Stimulated activated CD8-positive, alpha-beta memory T cell treated with anti-CD3 and anti-CD28 coated beads, Interleukin-7, amount 100 ng/mL, for 1 hour (primary cell): ENCODE results near the gene LRAT.
"Not testable (repeated sequence)": the region's sequence is repeated elsewhere in the genome, so short reads cannot be mapped to it uniquely, and the experiment has no call there.

Source experiments
- DNase-seq, 2 donors: peaks; one replicate each; pipeline ENCODE4 v3.0.0-alpha.2; 2020; ENCODE audit warnings: low read depth in 2 of 2

The LRAT gene

GRCh38 chr4:154743683-154744340 lies at the start of gene LRAT:
LRAT (plus strand) TSS chr4:154744000; CDS start chr4:154744327, 327 bp downstream.
- DNase-seq, result no peak

DNA sequence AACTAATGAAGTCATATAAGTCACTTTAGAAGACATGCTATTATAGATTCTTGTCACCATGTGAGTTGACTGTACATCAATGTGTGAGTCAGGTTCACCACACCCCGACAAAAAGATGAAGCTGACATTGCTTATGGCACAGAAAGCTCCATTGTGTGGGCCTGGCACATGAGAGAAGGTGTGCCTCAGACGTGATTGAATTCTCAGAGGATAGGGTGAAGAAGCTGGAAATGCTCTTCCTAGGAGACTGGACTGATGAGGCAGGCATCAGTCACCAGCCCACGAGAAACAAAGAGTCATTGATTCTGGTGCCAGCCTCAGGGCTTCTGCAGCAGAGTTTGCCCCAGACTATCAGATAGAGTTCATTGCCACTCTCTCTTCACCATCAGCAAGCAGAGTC lies 35.9 kb upstream of the LRAT start:
- no peak for DNase-seq

- DNase-seq, result no peak
These were observed 34.2 kb upstream of the LRAT start for GRCh38 chr4:154709550-154709949.

GRCh38 chr4:154711522-154711921 lies 32.3 kb upstream of the LRAT start:
- DNase-seq, result no peak

DNA sequence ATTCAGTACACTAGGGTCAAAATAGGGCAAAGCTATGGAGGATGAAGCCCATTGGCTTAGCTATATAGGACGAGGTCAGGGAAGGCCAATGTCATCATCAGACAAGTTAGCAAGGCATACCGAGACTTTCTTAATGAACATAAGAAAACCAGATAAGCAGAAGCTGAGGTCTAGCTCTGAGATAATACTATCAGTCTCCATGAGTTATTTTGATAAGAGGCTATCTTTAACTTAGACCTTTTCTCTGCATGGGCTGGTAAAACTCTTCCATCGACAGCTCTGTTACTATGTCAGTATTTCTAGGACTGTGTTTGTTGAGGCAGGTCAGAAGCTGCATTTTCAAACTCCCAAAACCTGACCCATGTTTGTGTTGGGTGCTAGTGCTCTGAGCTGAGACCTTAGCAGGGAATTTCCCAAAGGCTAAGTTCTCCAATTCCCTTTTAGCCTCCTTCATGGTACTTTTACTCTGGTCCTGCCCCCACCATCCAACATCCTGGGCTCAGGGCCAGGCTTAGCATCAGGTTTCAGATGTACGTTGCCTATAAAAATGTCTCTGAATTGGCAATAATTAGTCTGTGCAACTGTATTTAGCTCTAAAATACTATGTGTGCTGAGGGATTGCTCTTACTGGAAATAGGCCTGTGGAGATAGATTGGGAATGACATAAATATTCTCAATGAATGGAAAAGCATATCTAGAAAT lies 29.3 kb upstream of the LRAT start:
- DNase-seq, result no peak

DNA sequence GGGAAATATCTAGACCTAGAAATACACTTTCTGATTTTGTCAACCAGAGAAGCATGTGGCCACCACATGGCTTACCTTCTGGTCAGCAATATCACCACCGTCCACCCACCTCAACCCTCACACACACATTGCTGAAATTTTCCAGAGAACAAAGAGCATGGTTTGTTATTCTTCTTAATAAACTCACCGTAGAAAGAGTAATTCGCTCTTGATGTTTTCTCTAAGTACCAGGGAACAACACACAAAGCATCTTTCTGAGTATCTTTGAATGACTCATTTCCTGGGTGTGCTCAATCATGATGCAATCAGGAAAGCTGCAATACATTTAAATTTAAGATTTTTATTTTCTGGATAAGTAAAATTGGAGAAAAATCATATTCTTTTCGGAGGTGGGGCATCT lies 24.7 kb upstream of the LRAT start:
- no peak for DNase-seq

DNA sequence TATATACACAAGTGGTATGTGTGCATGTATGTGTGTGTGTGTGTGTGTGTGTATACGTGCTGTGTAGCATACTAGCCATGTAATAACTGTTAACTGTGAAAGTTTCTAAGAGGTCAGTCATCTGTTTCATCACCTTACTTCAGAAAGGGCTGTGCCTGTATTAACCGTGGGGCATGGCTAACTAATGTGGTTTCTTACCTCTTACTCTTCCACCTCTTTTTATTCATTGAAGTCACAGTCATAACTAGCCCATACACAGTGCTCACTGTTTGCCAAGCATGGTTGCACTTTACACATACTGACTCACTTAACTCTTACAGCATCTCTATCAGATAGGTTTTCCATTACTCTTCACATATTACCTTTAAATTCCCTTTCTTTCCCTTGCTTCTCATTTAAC lies 23.7 kb upstream of the LRAT start:
- DNase-seq, result no peak

GRCh38 chr4:154720618-154721267 lies 23.1 kb upstream of the LRAT start:
- DNase-seq, result no peak

GRCh38 chr4:154722262-154722661 lies 21.5 kb upstream of the LRAT start:
- DNase-seq, result no peak

GRCh38 chr4:154723601-154724000 lies 20.2 kb upstream of the LRAT start:
- DNase-seq, result not testable (repeated sequence)

DNA sequence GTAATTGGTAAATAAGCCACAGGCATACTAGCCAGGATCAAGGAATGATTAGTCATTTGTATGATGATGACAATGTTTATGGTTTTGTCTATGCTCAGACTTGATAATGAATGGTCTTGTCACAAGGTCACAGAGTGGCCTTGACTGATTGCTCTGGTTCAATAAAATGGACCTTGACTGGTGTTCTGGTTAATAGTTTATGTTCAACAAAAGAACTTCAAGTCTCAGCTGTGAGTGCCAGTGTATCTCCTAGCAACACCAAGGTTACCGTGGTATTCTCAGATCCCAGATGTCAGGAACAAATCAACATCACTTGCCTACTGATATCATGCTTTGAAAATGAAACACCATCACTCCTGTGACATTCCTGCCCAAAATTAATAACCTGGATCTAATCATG lies 16.3 kb upstream of the LRAT start:
- no peak for DNase-seq

DNA sequence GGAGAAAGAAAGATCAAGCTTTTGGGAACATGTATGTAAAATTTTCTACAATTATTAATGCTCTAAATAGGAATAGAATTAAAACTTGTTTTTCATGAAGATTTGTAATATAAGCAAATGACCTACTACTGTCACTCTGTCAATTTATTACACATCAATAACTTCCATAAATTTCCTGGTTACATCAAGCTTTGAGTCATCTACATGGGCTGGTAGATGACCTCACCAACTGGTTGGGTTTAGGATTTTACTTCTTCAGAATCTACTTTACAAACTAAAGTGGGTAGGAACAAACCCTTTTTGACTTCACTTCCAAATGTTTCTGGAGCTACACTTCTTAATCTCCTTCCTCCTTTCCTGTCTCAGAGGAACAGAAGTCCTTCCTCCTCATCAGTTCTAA lies 12.0 kb upstream of the LRAT start:
- DNase-seq, result no peak

DNA sequence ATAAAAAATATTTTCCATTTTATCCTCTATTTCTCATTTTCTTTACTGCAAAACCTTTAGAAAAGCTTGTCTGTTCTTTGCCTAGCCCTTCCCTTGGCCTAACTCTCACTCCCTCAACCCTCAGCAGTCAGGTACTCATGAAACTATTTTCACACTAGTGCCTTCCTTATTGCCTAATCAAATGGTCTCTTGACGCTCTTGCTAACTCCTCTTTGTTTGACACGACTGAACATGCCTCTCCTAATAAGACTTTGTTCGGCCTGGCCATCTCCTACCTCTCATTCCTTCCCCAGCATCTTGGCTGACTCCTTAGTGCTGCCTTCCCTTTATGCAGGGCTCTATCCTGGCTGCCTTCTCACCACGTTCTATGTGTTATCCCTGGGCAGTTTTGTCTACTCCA lies 11.1 kb upstream of the LRAT start:
- DNase-seq, result no peak

GRCh38 chr4:154736770-154737169 lies 7.0 kb upstream of the LRAT start:
- DNase-seq, result no peak

DNA sequence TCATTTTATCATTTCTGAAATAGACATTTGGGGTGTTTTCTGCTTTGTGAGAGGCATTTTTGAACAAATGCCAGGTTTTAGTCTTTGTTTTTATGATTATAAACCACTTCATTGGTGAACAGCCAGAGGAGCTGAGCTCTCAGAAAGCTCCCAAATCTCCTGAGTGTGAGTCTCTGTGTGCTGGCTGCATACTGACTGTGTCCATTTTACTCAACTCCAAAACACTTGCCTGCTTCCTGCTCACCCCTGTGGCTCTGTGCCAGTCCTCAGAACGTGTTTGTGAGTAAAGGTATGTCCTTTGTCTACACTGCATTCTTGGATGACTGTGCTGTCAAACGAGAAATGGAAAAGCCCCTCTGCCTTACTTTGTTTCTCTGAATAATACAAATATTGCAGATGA lies 5.4 kb upstream of the LRAT start:
- DNase-seq, result no peak

- DNase-seq, result no peak
These were observed 4.7 kb upstream of the LRAT start for GRCh38 chr4:154739111-154739510.

DNA sequence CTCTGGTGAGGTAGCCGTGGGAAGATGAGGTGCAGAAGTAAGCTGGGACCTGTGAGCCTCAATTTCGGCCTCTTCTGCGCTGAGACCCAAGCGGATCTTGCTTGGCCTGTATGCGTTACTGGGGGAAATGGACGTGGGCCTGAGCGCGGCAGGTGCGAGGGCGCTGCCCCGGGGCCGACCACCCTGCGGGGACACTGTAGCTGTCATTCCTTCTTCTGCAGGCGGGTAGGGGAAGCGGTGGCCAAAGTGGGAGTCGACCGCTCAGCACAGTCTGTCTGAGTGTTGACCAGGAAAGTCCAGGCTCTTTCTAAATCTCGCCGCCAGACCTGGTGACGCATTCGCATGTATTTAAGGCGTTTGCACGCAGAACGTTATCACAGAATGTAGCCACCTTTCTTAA lies 3.3 kb upstream of the LRAT start:
- DNase-seq, result no peak

DNA sequence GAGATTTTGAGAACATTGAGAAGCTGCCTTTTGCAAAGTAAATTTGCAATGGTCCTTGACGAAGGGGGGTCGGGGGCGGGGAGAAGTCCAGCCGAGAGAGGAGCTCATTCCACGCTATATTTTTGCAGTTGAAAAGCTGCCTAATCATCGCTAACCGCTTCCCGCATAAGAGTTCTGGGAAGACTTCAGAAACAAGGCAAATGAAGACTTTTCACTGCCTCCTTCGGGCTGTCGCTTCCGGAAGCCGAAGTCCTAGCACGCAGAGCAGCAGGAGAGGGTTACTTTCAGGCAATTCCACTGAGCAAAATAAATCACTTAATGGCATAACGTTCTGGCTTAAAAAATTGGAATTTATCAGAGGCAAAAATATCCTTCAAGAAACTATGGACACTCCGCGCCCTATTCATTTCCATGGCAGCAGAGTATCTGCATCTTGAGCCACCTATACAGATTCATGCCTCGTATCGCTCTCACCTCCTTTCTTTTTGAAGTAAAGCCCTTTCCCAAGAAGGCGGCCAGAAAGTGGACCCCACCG lies 2.6 kb upstream of the LRAT start:
- no peak for DNase-seq

DNA sequence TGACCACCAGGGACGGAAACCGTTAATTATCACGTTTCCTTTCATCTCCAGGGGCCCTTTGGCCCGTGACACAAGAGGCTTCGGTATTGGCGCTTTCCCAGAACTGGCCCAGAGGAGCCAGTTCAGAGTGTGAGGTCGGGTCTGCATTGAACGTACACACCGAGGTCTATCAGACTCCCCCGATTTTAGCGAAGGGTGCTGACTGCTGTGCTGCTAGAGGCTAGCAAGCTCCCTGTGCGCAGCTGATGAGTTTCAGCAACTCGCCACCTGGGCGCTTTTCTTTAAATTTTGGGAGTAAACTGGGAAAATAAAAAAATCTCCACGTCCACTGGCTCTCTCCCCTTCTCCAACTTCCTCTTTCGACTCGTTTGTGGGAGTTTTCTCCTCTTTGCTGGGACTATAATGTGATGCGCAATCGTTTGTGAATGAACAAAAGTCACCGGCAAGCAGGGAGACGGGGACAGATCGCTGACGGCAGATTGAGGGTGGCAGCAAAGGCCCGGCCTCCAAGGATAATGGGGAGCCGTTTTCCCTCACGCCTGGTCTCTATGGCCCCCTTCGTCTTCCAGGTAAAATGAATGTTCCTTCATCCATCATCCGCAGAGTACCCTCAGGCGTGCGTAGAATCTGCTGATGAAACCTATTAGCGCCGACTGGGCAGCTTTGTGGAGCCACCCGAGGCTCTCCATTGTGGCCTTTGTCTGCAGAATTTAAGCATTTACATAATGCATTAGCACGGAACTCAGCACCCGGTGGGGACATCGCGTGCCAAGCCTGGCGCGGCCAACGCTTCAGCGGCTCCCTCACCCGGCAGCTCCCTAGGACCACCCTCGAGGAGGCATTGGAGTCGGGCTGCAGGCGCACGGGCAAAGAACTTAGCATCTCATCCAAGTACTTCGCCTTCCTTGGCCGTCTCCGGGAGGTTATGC lies 1.6 kb upstream of the LRAT start:
- no peak for DNase-seq

DNA sequence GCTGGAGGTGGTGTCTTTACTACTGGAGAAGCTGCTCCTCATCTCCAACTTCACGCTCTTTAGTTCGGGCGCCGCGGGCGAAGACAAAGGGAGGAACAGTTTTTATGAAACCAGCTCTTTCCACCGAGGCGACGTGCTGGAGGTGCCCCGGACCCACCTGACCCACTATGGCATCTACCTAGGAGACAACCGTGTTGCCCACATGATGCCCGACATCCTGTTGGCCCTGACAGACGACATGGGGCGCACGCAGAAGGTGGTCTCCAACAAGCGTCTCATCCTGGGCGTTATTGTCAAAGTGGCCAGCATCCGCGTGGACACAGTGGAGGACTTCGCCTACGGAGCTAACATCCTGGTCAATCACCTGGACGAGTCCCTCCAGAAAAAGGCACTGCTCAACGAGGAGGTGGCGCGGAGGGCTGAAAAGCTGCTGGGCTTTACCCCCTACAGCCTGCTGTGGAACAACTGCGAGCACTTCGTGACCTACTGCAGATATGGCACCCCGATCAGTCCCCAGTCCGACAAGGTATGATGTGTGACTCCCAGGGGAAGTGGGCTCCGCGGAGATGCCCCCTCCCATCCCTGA lies 634 bp downstream of the LRAT start:
- no peak for DNase-seq

GRCh38 chr4:154757713-154758112 lies 13.9 kb downstream of the LRAT start:
- DNase-seq, result no peak
